ENCODE results near the gene SCRN2. TPM values are rescaled to one million over a fixed set of nuclear protein-coding genes. Genes with fewer than 3 reads are reported as not detected.
A peak's percentile ranks its signal among the peaks of the same experiment; 100 is the strongest.

The SCRN2 gene
- total RNA-seq, 2 donors from 2014 or later: 36.8 to 40.0 TPM

GRCh38 chr17:47815106-47815918 is 25.8 kb downstream of the SCRN2 start:
- H3K9me3 ChIP-seq: no peaks in the 10 kb centered on the region
- peaks cover 6% of the 10 kb centered on the region for H3K4me1 ChIP-seq
- no peaks in the 10 kb centered on the region for H3K36me3 ChIP-seq
- intact Hi-C loops (cut with DNase I): no loop called here
- H3K27me3 ChIP-seq: no peaks in the 10 kb centered on the region
- H3K4me3 ChIP-seq: no peak overlapping the region
- DNase-seq: no peak
- TF ChIP-seq CTCF (IDR thresholded peaks at IDR 0.05): no peak
- no peak overlapping the region for H3K9ac ChIP-seq (ENCODE audit: low read depth in 2 of 2, low read length in 2 of 2)
- no peak overlapping the region for H3K27ac ChIP-seq

- DNase-seq: peak; percentile 16
- H3K27ac ChIP-seq: no peak overlapping the region
- peaks cover 7% of the 10 kb centered on the region for H3K36me3 ChIP-seq
- H3K4me1 ChIP-seq: peaks cover 12% of the 10 kb centered on the region
- no peak overlapping the region for H3K9ac ChIP-seq (ENCODE audit: low read depth in 2 of 2, low read length in 2 of 2)
- TF ChIP-seq CTCF (IDR thresholded peaks at IDR 0.05): no peak
- H3K27me3 ChIP-seq: no peaks in the 10 kb centered on the region
- no peak overlapping the region for H3K4me3 ChIP-seq
- no peaks in the 10 kb centered on the region for H3K9me3 ChIP-seq
- intact Hi-C loops (cut with DNase I): no loop called here
Observed at GRCh38 chr17:47813512-47814031, 27.5 kb downstream of the SCRN2 start.

- intact Hi-C loops (cut with DNase I): no loop called here
- no peaks in the 10 kb centered on the region for H3K27me3 ChIP-seq
- peaks cover 12% of the 10 kb centered on the region for H3K4me1 ChIP-seq
- H3K9me3 ChIP-seq: no peaks in the 10 kb centered on the region
- peak; percentile 17 for DNase-seq
- H3K27ac ChIP-seq: no peak overlapping the region
- H3K36me3 ChIP-seq: peaks cover 12% of the 10 kb centered on the region
- H3K4me3 ChIP-seq: no peak overlapping the region
- H3K9ac ChIP-seq (ENCODE audit: low read depth in 2 of 2, low read length in 2 of 2): no peak overlapping the region
- TF ChIP-seq CTCF (IDR thresholded peaks at IDR 0.05): no peak
Observed at GRCh38 chr17:47813077-47813476, 28.0 kb downstream of the SCRN2 start.

- H3K9ac ChIP-seq (ENCODE audit: low read depth in 2 of 2, low read length in 2 of 2): no peak overlapping the region
- H3K9me3 ChIP-seq: no peaks in the 10 kb centered on the region
- no peaks in the 10 kb centered on the region for H3K27me3 ChIP-seq
- H3K4me3 ChIP-seq: no peak overlapping the region
- H3K27ac ChIP-seq: no peak overlapping the region
- H3K36me3 ChIP-seq: peaks cover 16% of the 10 kb centered on the region
- intact Hi-C loops (cut with DNase I): no loop called here
- H3K4me1 ChIP-seq: peaks cover 12% of the 10 kb centered on the region
- peak; percentile 17 for DNase-seq
- no peak for TF ChIP-seq CTCF (IDR thresholded peaks at IDR 0.05)
Observed at GRCh38 chr17:47812146-47812920, 28.7 kb downstream of the SCRN2 start.

GRCh38 chr17:47811709-47812108 is 29.4 kb downstream of the SCRN2 start:
- no peaks in the 10 kb centered on the region for H3K27me3 ChIP-seq
- no peak overlapping the region for H3K27ac ChIP-seq
- no peaks in the 10 kb centered on the region for H3K9me3 ChIP-seq
- DNase-seq: no peak
- H3K9ac ChIP-seq (ENCODE audit: low read depth in 2 of 2, low read length in 2 of 2): no peak overlapping the region
- intact Hi-C loops (cut with DNase I): no loop called here
- H3K4me3 ChIP-seq: no peak overlapping the region
- H3K36me3 ChIP-seq: peaks cover 16% of the 10 kb centered on the region
- no peak for TF ChIP-seq CTCF (IDR thresholded peaks at IDR 0.05)
- peaks cover 12% of the 10 kb centered on the region for H3K4me1 ChIP-seq

Data from colonic mucosa (tissue), 4 donors.